ENCODE measurements around the gene TCF3.

DNA sequence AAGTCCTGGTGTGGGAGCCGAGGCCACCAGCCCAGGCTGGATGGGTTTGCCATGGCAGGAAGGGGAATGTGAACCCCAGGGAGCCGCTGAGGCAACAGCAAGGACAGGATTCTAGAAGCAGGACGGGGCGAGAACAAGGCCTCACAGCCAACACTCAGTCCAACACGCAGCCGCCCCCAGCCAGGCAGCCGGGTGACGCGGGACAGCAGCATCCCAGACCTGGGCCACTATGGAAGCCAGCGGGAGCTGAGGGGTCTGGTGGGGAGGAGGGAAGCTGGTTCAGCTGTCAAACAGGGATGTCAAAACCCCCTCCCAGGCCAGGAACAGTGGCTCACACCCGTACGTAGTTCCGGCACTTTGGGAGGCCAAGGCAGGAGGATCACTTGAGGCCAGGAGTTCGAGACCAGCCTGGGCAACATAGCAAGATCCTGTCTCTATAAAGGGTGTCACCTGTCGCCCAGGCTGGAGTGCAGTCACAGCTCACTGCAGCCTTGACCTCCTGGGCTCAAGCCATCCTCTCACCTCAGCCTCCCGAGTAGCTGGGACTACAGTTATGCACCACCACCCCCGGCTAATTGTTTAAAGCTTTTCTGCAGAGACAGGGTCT lies 91.1 kb downstream of the TCF3 start:
- TF ChIP-seq, protein P1, sequence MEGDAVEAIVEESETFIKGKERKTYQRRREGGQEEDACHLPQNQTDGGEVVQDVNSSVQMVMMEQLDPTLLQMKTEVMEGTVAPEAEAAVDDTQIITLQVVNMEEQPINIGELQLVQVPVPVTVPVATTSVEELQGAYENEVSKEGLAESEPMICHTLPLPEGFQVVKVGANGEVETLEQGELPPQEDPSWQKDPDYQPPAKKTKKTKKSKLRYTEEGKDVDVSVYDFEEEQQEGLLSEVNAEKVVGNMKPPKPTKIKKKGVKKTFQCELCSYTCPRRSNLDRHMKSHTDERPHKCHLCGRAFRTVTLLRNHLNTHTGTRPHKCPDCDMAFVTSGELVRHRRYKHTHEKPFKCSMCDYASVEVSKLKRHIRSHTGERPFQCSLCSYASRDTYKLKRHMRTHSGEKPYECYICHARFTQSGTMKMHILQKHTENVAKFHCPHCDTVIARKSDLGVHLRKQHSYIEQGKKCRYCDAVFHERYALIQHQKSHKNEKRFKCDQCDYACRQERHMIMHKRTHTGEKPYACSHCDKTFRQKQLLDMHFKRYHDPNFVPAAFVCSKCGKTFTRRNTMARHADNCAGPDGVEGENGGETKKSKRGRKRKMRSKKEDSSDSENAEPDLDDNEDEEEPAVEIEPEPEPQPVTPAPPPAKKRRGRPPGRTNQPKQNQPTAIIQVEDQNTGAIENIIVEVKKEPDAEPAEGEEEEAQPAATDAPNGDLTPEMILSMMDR (IDR thresholded peaks at IDR 0.05; ENCODE audit: poor library complexity): no peak
- TF ChIP-seq EZH2 (IDR thresholded peaks at IDR 0.05; ENCODE audit: borderline replicate concordance) (no peak), EZH2phosphoT487 (IDR thresholded peaks at IDR 0.05; ENCODE audit: low read depth, severe bottlenecking, unreplicated experiment) (no peak)

All from hepatocyte (in vitro differentiated cells).